ENCODE data around the gene C2CD2. TPM values are rescaled to one million over a fixed set of nuclear protein-coding genes. Genes with fewer than 3 reads are reported as not detected.

Gene C2CD2
- total RNA-seq, 2 donors from 2014 or later: 26.3 to 28.7 TPM

DNA sequence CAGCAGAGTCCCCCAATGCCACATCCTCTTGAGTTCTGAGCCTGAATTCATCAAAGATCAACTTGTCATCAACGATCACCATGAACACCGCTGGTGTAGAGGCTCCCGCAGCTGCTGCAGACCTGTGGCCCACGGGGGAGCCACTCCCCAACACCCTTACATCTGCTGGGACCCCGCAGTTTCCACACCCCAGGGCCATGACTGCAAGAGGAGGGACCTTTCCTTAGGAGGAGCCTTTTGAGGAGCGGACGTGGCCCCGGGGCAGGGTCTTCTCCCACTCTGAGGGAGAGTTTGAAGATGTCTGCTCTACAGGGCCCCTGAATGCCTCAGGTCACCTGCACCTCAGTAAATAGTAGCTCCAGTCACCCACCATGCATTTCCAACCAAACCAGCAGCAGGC, 77.4 kb downstream of the C2CD2 start:
- WGBS, 2 experiments (ENCODE audit: insufficient coverage in 1 of 2, insufficient read length in 1 of 2): 91 to 100% methylated on average over 1 to 8 of the region's 8 CpGs
- no peaks in the 10 kb centered on the region for H3K9me3 Mint-ChIP-seq
- Histone ChIP-seq H3K4me3 (ENCODE audit: low read length) (no peak overlapping the region), H3K36me3 (ENCODE audit: control insufficient read depth, insufficient read depth, low read length) (no peaks in the 10 kb centered on the region), H3K4me1 (ENCODE audit: control insufficient read depth, insufficient read depth, low read length) (peaks cover 5% of the 10 kb centered on the region), H3K9me3 (ENCODE audit: control insufficient read depth, low read length) (no peaks in the 10 kb centered on the region), H3K27ac (ENCODE audit: low read depth, low read length) (no peak overlapping the region), H3K27me3 (ENCODE audit: control insufficient read depth, insufficient read depth, low read length, poor library complexity, severe bottlenecking) (no peaks in the 10 kb centered on the region), H3K9ac (ENCODE audit: extremely low read depth, low read length, poor library complexity, severe bottlenecking) (no peak overlapping the region)
- H3K36me3 Mint-ChIP-seq (ENCODE audit: low read depth): peaks cover 2% of the 10 kb centered on the region
- peak; percentile 29 for DNase-seq
- H3K4me1 Mint-ChIP-seq: peaks cover 8% of the 10 kb centered on the region
- no peak overlapping the region for H3K4me3 Mint-ChIP-seq
- no peak overlapping the region for H3K27ac Mint-ChIP-seq
- TF ChIP-seq, protein P1, sequence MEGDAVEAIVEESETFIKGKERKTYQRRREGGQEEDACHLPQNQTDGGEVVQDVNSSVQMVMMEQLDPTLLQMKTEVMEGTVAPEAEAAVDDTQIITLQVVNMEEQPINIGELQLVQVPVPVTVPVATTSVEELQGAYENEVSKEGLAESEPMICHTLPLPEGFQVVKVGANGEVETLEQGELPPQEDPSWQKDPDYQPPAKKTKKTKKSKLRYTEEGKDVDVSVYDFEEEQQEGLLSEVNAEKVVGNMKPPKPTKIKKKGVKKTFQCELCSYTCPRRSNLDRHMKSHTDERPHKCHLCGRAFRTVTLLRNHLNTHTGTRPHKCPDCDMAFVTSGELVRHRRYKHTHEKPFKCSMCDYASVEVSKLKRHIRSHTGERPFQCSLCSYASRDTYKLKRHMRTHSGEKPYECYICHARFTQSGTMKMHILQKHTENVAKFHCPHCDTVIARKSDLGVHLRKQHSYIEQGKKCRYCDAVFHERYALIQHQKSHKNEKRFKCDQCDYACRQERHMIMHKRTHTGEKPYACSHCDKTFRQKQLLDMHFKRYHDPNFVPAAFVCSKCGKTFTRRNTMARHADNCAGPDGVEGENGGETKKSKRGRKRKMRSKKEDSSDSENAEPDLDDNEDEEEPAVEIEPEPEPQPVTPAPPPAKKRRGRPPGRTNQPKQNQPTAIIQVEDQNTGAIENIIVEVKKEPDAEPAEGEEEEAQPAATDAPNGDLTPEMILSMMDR (conservative IDR thresholded peaks at IDR 0.05): no peak
- no peaks in the 10 kb centered on the region for H3K27me3 Mint-ChIP-seq (ENCODE audit: insufficient read depth)

DNA sequence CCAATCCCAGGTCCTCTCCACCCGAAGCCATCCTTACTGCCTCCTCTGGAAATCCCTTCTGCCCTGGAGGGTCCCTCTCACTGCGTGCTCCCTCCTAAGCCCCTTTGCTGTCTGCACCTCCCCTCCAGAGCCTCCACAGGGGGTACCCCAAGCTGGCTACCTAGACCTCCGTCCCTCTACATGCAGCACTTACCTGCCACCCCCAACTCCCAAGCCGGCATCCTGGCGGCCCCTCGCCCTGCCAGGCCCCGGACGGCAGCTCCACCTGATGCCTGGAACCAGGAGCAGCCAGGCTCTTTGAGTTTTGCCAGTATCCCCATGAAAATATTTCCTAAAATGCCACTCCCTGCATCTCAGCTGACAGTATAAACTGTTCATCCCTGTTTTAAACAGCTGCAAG, 78.7 kb downstream of the C2CD2 start:
- H3K9me3 ChIP-seq (ENCODE audit: control insufficient read depth, low read length): no peaks in the 10 kb centered on the region
- H3K4me1 ChIP-seq (ENCODE audit: control insufficient read depth, insufficient read depth, low read length): peaks cover 5% of the 10 kb centered on the region
- H3K9ac ChIP-seq (ENCODE audit: extremely low read depth, low read length, poor library complexity, severe bottlenecking): no peak overlapping the region
- TF ChIP-seq, protein P1 (conservative IDR thresholded peaks at IDR 0.05): no peak
- no peaks in the 10 kb centered on the region for H3K36me3 ChIP-seq (ENCODE audit: control insufficient read depth, insufficient read depth, low read length)
- 91 to 100% methylated on average over 2 to 8 of the region's 8 CpGs for WGBS, 2 experiments (ENCODE audit: insufficient coverage in 1 of 2, insufficient read length in 1 of 2)
- H3K27me3 ChIP-seq (ENCODE audit: control insufficient read depth, insufficient read depth, low read length, poor library complexity, severe bottlenecking): no peaks in the 10 kb centered on the region
- DNase-seq: peak; percentile 29
- H3K4me1 Mint-ChIP-seq: peaks cover 6% of the 10 kb centered on the region
- no peaks in the 10 kb centered on the region for H3K27me3 Mint-ChIP-seq (ENCODE audit: insufficient read depth)
- H3K4me3 ChIP-seq (ENCODE audit: low read length): no peak overlapping the region
- no peak overlapping the region for H3K27ac Mint-ChIP-seq
- no peaks in the 10 kb centered on the region for H3K9me3 Mint-ChIP-seq
- no peak overlapping the region for H3K4me3 Mint-ChIP-seq
- peaks cover 2% of the 10 kb centered on the region for H3K36me3 Mint-ChIP-seq (ENCODE audit: low read depth)
- H3K27ac ChIP-seq (ENCODE audit: low read depth, low read length): no peak overlapping the region

DNA sequence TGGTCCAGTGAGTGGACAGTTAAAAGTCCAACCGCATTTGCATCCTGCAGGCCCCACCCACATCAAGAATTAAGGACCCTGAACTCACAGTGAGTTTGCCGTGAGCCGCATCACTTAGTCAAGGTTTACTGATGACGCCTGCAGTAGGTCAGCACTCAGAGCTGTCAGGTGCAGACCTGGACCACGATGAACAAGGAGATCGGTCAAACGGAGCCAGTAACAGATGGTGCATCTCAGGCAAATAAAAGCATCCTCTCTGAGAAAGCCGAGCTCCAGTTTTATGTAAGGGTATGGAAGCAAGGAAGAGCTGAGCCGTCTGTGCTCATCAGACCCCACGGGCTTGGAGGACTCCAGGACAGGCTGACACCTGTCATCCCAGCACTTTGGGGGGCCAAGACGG, 79.2 kb downstream of the C2CD2 start:
- no peaks in the 10 kb centered on the region for H3K36me3 ChIP-seq (ENCODE audit: control insufficient read depth, insufficient read depth, low read length)
- no peaks in the 10 kb centered on the region for H3K27me3 ChIP-seq (ENCODE audit: control insufficient read depth, insufficient read depth, low read length, poor library complexity, severe bottlenecking)
- no peak overlapping the region for H3K9ac ChIP-seq (ENCODE audit: extremely low read depth, low read length, poor library complexity, severe bottlenecking)
- Mint-ChIP-seq H3K4me3 (no peak overlapping the region), H3K4me1 (peaks cover 6% of the 10 kb centered on the region), H3K9me3 (no peaks in the 10 kb centered on the region), H3K27me3 (ENCODE audit: insufficient read depth) (no peaks in the 10 kb centered on the region), H3K36me3 (ENCODE audit: low read depth) (peaks cover 2% of the 10 kb centered on the region), H3K27ac (no peak overlapping the region)
- peaks cover 5% of the 10 kb centered on the region for H3K4me1 ChIP-seq (ENCODE audit: control insufficient read depth, insufficient read depth, low read length)
- TF ChIP-seq, protein P1 (conservative IDR thresholded peaks at IDR 0.05): no peak
- DNase-seq: peak; percentile 25
- H3K9me3 ChIP-seq (ENCODE audit: control insufficient read depth, low read length): no peaks in the 10 kb centered on the region
- 93 to 96% methylated on average over 9 to 11 of the region's 11 CpGs for WGBS, 2 experiments (ENCODE audit: insufficient coverage in 1 of 2, insufficient read length in 1 of 2)
- no peak overlapping the region for H3K4me3 ChIP-seq (ENCODE audit: low read length)
- no peak overlapping the region for H3K27ac ChIP-seq (ENCODE audit: low read depth, low read length)
